Osteoblast (primary cell): ENCODE results near the gene TADA2B. TPM values are rescaled to one million over a fixed set of nuclear protein-coding genes. Genes with fewer than 3 reads are reported as not detected.

Experiments used
- DNase-seq: peaks from one replicate; pipeline ENCODE4 v3.0.0; 2011; ENCODE audit warnings: low spot score, mixed read lengths; ENCODE audit not compliant: insufficient read length; ENCODE audit errors: missing footprints
- H2AFZ ChIP-seq: 2 replicates; pipeline ENCODE4 v1.6.0; 2011; ENCODE audit warnings: mild to moderate bottlenecking, low read length
- H3K27ac ChIP-seq: 2 replicates; pipeline ENCODE4 v1.5.1; 2011; ENCODE audit warnings: mild to moderate bottlenecking, low read depth, low read length, moderate library complexity
- H3K27me3 ChIP-seq: 2 replicates; pipeline ENCODE4 v1.6.0; 2012; ENCODE audit warnings: mild to moderate bottlenecking, control low read depth, inconsistent platforms, low read length, moderate library complexity; ENCODE audit not compliant: insufficient read depth
- H3K36me3 ChIP-seq: 2 replicates; pipeline ENCODE4 v1.5.1; 2011; ENCODE audit warnings: mild to moderate bottlenecking, low read length, control low read depth, moderate library complexity; ENCODE audit not compliant: insufficient read depth
- H3K4me1 ChIP-seq: 2 replicates; pipeline ENCODE4 v1.5.1; 2011; ENCODE audit warnings: mild to moderate bottlenecking, low read length, control low read depth, moderate library complexity; ENCODE audit not compliant: insufficient read depth
- H3K4me2 ChIP-seq: 2 replicates; pipeline ENCODE4 v1.6.0; 2011; ENCODE audit warnings: mild to moderate bottlenecking, low read length; ENCODE audit not compliant: insufficient read depth
- H3K4me3 ChIP-seq: fragments of 200-600 bp; sonication (generic); 3 replicates; pipeline ENCODE4 v1.5.1; 2012; ENCODE audit warnings: mild to moderate bottlenecking, low read length, inconsistent platforms; ENCODE audit not compliant: insufficient read depth
- H3K79me2 ChIP-seq: 2 replicates; pipeline ENCODE4 v1.6.0; 2012; ENCODE audit warnings: mild to moderate bottlenecking, low read length, control low read depth, inconsistent platforms; ENCODE audit not compliant: insufficient read depth
- H3K9me3 ChIP-seq: 2 replicates; pipeline ENCODE4 v1.5.1; 2011; ENCODE audit warnings: low read depth, low read length, control low read depth
- H4K20me1 ChIP-seq: 2 replicates; pipeline ENCODE4 v1.6.0; 2012; ENCODE audit warnings: mild to moderate bottlenecking, low read length, control low read depth; ENCODE audit not compliant: insufficient read depth
- CTCF ChIP-seq: IDR thresholded peaks from 2 replicates; pipeline ENCODE4 v1.5.1; 2011; ENCODE audit warnings: mild to moderate bottlenecking, low read depth, low read length, moderate library complexity; ENCODE audit errors: extremely low read depth
- total RNA-seq: library from RNA; depleted of rRNA; stranded (reverse); fragments of >200 nt; gene quantifications from 2 replicates; pipeline ENCODE4 v1.2.3, GENCODE V29; 2012

The TADA2B gene
- total RNA-seq, 1 donor: 13.0 TPM

- Histone ChIP-seq H3K36me3 (peaks cover 43% of the 10 kb centered on the region), H3K9me3 (no peaks in the 10 kb centered on the region), H3K4me2 (no peak overlapping the region), H3K27me3 (no peaks in the 10 kb centered on the region), H2AFZ (no peak overlapping the region), H4K20me1 (peaks cover 17% of the 10 kb centered on the region), H3K79me2 (peaks cover 58% of the 10 kb centered on the region), H3K27ac (no peak overlapping the region), H3K4me3 (no peak overlapping the region), H3K4me1 (peaks cover 5% of the 10 kb centered on the region)
- TF ChIP-seq CTCF: no peak
- DNase-seq: peak; percentile 80
These were observed 12.2 kb downstream of the TADA2B start for GRCh38 chr4:7055111-7055989.

GRCh38 chr4:7055990-7056325 is 12.8 kb downstream of the TADA2B start:
- no peak for TF ChIP-seq CTCF
- no peak overlapping the region for H3K27ac ChIP-seq
- DNase-seq: peak; percentile 62
- no peak overlapping the region for H2AFZ ChIP-seq
- no peak overlapping the region for H3K4me2 ChIP-seq
- peaks cover 55% of the 10 kb centered on the region for H3K79me2 ChIP-seq
- H4K20me1 ChIP-seq: peaks cover 13% of the 10 kb centered on the region
- no peaks in the 10 kb centered on the region for H3K9me3 ChIP-seq
- H3K27me3 ChIP-seq: no peaks in the 10 kb centered on the region
- no peak overlapping the region for H3K4me3 ChIP-seq
- peaks cover 49% of the 10 kb centered on the region for H3K36me3 ChIP-seq
- H3K4me1 ChIP-seq: peaks cover 5% of the 10 kb centered on the region

- Histone ChIP-seq H3K27ac (no peak overlapping the region), H4K20me1 (peaks cover 13% of the 10 kb centered on the region), H3K4me3 (no peak overlapping the region), H3K4me2 (no peak overlapping the region), H3K36me3 (peaks cover 70% of the 10 kb centered on the region), H3K9me3 (no peaks in the 10 kb centered on the region), H3K79me2 (peaks cover 41% of the 10 kb centered on the region), H3K27me3 (no peaks in the 10 kb centered on the region), H3K4me1 (peaks cover 5% of the 10 kb centered on the region), H2AFZ (no peak overlapping the region)
- no peak for DNase-seq
- TF ChIP-seq CTCF: no peak
These were observed 15.6 kb downstream of the TADA2B start for GRCh38 chr4:7058792-7059191.

- Histone ChIP-seq H3K9me3 (no peaks in the 10 kb centered on the region), H3K79me2 (peaks cover 39% of the 10 kb centered on the region), H3K36me3 (peaks cover 70% of the 10 kb centered on the region), H3K4me3 (no peak overlapping the region), H3K4me2 (no peak overlapping the region), H3K27ac (no peak overlapping the region), H4K20me1 (peaks cover 13% of the 10 kb centered on the region), H3K27me3 (no peaks in the 10 kb centered on the region), H3K4me1 (peaks cover 5% of the 10 kb centered on the region), H2AFZ (no peak overlapping the region)
- no peak for TF ChIP-seq CTCF
- DNase-seq: no peak
These were observed 16.5 kb downstream of the TADA2B start for GRCh38 chr4:7059662-7060061.
